Measurements from ENCODE around the gene COX7C.

GRCh38 chr5:86596476-86596875, 21.3 kb upstream of the COX7C start:
- TF ChIP-seq BACH2 (CRISPR knock-in tag; IDR thresholded peaks at IDR 0.05; ENCODE audit: borderline replicate concordance) (no peak), CSRNP3 (CRISPR knock-in tag; IDR thresholded peaks at IDR 0.05) (no peak), ARNTL (CRISPR knock-in tag; IDR thresholded peaks at IDR 0.05; ENCODE audit: borderline replicate concordance, low read depth) (no peak), ZFP30 (CRISPR knock-in tag; IDR thresholded peaks at IDR 0.05) (no peak), CREB5 (CRISPR knock-in tag; IDR thresholded peaks at IDR 0.05; ENCODE audit: low read depth) (no peak), ISL1 (CRISPR knock-in tag; IDR thresholded peaks at IDR 0.05) (no peak), TCF4 (CRISPR knock-in tag; IDR thresholded peaks at IDR 0.05; ENCODE audit: borderline replicate concordance) (no peak), ZFP3 (CRISPR knock-in tag; IDR thresholded peaks at IDR 0.05) (no peak), PATZ1 (CRISPR knock-in tag; IDR thresholded peaks at IDR 0.05; ENCODE audit: borderline replicate concordance) (no peak)

Data from SK-N-SH treated with all-trans-retinoic acid at 6 μM for 48 hours (cell line).